Activated T-cell treated with anti-CD3 and anti-CD28 coated beads, Interleukin-2, amount 50 U/mL, for 48 hours (primary cell): ENCODE measurements around the gene HSDL2.
A peak's percentile ranks its signal among the peaks of the same experiment; 100 is the strongest.

Experiments used
- DNase-seq, 2 experiments: peaks; one replicate each; pipeline ENCODE4 v3.0.0-alpha.2; 2020

HSDL2 gene

GRCh38 chr9:112462855-112463254 lies 82.9 kb downstream of the HSDL2 start:
- DNase-seq, result no peak

DNA sequence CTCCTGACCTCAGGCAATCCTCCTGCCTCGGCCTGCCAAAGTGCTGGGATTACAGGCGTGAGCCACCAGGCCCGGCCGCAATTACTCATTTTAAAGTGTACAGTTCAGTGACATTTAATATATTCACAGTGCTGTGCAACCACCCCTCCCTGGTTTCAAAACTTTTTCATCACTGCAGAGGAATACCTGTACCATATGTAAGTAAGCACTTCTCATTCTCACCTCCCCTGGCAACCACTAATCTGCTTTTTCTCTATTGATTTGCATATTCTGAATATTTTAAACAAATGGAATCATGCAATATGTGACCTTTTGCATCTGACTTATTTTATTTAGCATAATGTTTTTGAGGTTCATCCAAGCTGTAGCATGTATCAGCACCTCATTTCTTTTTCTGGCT lies 85.4 kb downstream of the HSDL2 start:
- no peak for DNase-seq

DNA sequence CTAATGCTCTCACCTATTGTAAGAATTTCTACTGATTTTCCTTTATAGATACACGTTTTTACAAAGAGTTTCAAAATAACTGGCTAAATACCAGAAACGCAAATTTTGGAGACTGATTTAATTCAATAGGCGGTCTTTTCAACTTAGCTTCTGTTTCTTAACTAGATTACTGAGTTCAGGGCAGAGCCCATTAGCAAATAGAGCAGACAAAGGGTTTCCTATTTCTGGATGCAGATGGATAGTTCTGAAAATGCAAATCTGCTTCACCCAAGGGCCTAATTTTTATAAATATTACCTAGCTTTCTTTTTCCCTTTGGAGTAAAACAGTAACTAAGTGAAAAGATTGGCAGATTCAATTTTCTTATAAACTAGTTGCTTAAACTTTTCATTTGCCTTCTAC lies 93.1 kb downstream of the HSDL2 start:
- DNase-seq, result no peak

- DNase-seq, result no peak
Measured at GRCh38 chr9:112473986-112474385, 94.1 kb downstream of the HSDL2 start.

DNA sequence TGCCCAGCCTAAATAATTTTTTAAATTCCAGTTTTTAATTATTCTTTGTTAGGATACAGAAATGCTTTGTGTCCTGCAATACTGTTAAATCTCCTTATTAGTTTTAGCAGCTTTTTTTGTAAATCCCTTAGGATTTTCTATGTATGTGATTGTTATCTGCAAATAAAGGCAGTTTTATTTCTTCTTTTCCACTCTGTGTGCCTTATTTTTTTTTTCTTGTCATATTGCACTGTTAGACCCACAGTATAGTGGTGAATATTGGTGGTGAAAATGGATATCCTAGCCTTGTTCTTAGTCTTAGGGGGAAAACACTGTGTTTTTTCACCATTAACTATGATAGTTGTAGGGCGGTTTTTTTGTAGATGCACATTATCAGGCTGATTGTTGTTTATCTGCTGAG lies 95.4 kb downstream of the HSDL2 start:
- DNase-seq, result no peak

DNA sequence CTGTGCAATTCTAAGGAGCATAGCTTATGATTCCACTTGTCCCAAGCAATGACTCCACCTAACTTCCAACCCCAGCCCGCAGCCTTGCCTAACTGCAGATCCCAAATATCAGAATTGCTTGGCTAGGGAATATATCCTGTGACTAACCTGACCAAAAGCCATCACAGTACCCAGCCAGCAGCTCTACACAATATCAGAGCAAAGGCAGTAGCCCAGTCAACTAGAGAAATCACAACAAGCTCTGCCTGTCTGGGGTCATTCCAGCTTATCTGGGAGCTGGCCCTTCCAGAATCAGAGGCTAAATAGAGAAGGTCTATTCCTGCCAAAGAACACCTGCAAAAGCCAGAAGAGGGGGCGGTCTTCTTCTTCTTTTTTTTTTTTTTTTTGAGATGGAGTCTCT lies 97.4 kb downstream of the HSDL2 start:
- no peak for DNase-seq

DNA sequence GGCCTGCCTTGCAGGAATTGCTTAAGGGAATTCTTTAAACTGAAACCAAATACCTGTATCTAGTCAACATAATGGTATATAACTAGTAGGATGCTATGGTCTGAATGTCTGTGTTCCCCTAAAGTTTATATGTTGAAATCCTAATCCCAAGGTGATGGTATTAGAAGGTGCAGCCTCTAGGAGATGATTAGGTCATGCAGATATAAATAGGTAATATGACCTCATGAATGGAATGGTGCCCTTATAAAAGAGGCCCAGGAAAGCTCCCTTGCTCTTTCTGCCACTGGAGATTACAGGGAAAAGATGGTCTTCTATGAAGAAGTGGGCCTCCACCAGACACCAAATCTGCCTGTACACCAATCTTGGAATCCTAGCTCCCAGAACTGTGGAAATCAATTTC lies 99.3 kb downstream of the HSDL2 start:
- no peak for DNase-seq

GRCh38 chr9:112484607-112485006 lies 104.7 kb downstream of the HSDL2 start:
- DNase-seq, result no peak

DNA sequence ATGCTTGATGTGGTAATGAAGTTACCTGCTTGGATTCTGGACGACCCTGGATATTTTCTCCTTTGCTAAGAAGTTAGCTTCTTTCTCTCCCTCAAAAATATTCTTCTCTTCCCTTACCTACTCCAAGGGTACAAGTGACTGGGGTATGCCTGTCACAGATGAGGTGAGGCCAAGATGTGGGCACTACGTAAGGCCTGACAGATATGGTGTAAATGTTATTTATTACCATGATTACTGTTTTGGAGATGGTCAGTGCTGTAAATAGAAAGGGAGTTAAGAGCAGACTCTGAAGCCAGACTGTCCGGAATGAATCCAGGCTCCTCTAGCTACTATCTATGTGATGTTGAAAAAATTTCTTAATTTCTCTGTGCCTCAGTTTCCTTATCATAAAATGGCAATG lies 105.7 kb downstream of the HSDL2 start:
- no peak for DNase-seq

DNA sequence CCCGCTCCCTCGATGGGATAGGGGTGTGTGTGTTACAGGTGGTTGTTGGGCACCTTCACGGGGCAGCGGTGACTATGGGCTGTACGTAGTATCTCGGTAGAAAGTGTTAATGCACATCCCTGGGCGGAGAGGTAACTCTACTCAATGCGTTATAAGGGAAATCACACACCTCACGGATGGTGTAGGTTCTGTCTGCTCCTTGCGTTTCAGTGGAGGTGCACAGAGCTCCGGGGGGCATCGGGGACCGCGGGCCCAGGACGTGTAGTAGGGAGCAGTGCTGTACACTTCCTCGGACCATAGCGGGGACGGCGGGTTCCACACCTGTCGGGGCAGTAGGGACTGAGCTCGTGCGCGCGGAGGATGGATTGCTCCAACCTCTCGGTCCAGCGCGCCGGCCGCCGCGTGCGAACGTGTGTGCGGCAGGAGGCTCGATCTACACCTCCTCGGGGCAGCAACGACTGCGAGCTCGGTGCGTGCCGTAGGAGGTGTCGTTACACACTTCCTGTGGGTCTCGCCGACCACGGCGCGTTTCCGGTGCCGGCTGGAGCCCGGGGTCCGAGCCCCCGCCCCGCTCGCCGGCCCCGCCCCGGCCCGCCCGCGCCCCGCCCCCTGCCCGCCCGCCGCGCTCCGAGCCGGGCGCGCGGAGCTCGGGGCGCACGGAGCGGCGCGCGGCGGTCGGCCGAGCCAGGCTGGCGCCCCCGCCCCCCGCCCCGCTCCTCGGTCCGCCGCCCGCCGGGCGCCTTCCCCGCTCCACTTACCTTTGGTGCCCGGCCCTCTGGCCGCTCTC lies 106.5 kb downstream of the HSDL2 start, which contains the start of gene KIAA1958:
TSS of gene KIAA1958 (plus strand) at position 607 of the 787 bp plus-strand sequence. CDS start 87,254 bp downstream, outside the sequence.
- peak; percentile 87 to 90 for DNase-seq

DNA sequence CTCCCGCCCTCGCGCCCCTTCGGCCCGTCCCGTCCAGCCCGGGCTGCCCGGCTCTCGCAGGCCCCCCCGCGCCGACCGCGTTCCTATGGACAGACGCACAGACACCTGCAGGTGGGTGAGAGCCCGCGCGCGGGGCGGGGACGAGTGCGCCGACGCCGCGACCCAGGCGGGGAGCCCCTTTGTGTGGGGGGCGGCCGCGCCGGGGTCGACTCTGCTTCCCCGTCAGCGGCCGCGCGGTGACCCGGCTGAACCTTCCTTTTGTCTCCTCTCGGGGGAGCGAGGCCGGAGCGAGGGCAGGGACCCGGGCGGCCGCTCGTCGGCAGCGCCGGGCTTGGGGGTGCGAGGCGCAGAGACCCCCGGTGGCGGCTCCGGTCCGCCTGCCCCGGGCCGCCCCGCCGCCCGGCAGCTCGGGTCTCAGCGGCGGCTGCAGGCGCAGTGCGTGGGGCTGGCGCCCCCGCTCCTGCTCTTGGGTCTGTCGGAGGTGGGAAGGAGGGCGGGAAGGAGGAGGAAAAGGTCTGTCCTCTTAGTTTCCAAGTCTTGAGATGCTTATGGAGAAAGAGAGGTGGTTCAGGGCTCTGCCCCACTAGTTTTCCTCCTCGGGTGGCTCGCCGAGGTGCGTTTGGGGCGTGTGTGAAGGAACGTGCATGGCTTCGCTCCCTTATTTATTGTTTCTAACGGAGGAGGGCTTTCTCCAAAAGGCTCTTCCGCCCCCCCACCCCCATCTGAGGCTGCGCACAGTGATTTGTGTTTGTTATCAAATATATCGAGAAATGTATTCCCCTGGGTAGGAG lies 107.3 kb downstream of the HSDL2 start:
- peak; percentile 68 to 69 for DNase-seq

GRCh38 chr9:112487799-112488340 lies 108.0 kb downstream of the HSDL2 start:
- DNase-seq, result no peak

DNA sequence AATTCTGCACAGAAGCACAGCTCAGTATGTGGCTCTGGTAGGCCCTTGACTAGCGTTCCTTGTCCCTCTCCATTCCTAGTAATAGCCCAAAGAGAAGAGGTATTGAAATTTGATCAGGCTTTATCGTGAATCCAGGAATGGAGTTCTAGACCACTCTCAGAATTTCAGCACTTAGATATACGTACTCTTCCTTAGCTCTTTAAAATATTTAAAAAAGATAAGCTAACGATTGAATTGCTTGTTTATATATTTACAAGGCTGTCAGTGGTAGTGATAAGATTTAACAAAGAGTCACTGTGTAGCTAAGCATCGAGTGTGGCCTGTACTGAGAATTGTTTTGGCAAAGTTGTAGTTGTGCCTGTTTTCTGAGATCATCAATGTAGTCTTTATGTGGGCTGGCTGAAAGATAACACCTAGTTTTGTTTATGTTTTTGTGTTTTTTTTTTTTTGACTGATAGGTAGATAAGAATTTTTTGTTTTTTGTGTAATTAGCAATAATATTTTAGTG lies 109.2 kb downstream of the HSDL2 start:
- DNase-seq, result no peak

GRCh38 chr9:112489876-112490666 lies 110.2 kb downstream of the HSDL2 start:
- DNase-seq, result no peak

DNA sequence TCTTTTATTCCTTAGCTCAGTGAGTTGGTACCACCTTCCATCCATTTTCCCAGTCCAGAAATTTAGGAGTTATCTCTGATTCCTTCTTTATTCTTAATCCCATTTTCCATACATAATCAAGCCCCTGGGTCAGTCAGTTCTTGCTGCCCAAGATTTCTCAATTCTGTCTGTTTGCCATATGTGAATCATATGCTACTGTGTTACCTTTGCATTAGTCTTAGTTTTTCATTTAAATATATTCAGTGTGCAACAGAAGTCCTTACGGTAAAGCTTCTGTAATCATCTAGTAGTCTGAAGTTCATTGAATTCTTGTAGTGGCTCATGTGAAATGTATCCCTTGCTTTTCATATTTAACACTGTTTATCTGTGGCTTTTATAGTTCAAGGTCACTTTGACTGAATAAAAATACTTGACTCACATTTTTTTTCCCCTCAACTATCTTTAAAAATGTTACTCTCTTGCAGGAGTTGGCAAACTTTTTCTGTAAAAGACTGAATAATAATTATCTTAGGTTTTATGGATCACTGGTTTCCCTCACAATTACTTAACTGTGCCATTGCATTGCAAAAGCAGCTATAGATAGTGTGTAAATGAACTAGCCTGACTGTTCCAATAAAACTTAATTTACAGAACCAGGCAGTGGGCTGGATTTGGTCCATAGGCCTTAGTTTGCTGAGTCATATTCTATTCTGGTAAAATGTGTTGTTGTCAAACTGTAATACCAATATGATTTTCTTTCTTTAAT lies 113.7 kb downstream of the HSDL2 start:
- DNase-seq, result no peak

GRCh38 chr9:112494153-112494552 lies 114.2 kb downstream of the HSDL2 start:
- DNase-seq, result no peak

DNA sequence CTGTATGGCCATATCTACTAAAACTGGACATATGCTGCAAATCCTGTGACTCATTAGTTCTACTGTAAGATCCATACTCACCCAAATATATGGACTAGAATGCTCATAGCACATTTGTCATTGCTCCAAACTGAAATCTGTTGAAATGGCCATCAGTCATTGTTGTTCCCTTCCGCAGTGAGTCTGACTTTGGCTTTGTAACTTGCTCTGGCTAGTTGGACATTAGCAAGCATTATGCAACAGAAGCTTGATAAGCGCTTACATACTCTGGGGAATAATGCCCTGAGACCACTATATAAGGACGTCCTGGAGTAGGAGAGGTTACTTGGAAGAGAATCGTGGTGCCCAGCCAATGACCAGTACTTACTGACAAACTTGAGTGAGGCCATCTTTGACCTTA lies 115.7 kb downstream of the HSDL2 start:
- no peak for DNase-seq

GRCh38 chr9:112496074-112496722 lies 116.3 kb downstream of the HSDL2 start:
- DNase-seq, result no peak

- no peak for DNase-seq
Measured at GRCh38 chr9:112500842-112501241, 120.9 kb downstream of the HSDL2 start.

DNA sequence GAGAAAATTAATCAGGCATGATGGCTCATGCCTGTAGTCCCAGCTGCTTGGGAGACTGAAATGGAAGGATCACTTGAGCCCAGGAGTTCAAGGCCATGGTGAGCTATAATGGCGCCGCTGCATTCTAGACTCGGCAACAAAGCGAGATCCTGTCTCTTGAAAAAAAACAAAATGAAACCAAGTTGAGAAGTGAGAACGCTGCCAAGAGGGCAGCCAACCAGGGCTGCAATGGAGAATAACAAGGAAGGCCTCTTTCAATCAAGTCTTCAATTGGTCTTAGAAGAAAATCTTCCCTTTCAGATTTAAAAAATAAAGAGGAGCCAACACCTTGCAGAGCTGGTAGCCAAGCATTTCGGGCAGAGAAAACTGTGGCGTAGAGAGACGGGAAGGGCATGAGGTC lies 121.4 kb downstream of the HSDL2 start:
- no peak for DNase-seq

DNA sequence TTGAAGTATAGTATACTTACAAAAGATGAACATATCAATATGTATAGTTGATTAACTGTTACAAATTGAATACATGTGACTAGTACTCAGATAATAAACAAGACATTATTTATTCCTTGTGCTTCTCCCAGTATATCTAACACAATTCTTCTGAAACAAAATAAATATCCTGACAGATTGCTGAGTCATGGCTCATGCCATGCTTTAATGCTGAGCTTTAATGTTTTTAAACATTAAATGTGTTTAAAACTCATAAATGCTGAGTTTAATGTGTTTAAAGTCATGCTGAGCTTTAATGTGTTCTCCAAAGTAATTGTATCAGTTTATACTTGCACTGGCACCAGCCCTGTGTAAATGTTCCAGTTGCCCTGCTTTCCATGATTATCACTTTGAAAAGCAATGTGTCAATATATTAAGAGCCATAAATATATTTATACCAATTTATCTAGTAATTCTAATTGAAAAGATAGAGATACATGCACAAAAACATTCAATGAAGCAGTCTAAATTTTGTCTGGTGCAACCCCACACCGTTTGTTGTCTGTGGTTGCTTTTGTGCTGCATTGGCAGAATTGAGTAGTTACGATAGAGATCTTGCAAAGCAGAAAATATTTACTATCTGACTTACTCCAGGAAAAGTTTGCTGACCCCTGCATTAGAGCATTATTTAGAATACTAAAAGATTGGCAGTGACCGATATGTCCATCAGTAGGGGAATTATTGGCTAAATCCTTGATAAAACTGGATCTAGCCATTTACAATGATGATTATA lies 122.5 kb downstream of the HSDL2 start:
- no peak for DNase-seq
